Measurements from ENCODE around the gene KCTD5. TPM values are rescaled to one million over a fixed set of nuclear protein-coding genes. Genes with fewer than 3 reads are reported as not detected.

Gene KCTD5
- total RNA-seq, 1 experiment from 2014 or later = 36.7 TPM

- Mint-ChIP-seq H3K4me1 (ENCODE audit: low read depth, unreplicated experiment) (peaks cover 14% of the 10 kb centered on the region), H3K9me3 (ENCODE audit: low read depth, unreplicated experiment) (no peaks in the 10 kb centered on the region), H3K36me3 (ENCODE audit: insufficient read depth, unreplicated experiment) (peaks cover 58% of the 10 kb centered on the region), H3K27me3 (ENCODE audit: unreplicated experiment) (peaks cover 50% of the 10 kb centered on the region), H3K27ac (ENCODE audit: unreplicated experiment) (no peak overlapping the region), H3K4me3 (ENCODE audit: low read depth, unreplicated experiment) (peak overlapping the region; percentile 21)
- BruUV-seq (replicated peaks) = no TSS peak
- DNase-seq = no peak
- TF ChIP-seq CTCF (IDR thresholded peaks at IDR 0.05; ENCODE audit: unreplicated experiment) = no peak
- CTCF ChIA-PET = no interaction called here
- intact Hi-C loops (cut with micrococcal nuclease; ENCODE audit: unreplicated experiment) = no loop called here
Measured at GRCh38 chr16:2711370-2712062, 29.2 kb downstream of the KCTD5 start.

GRCh38 chr16:2712063-2712441 lies 29.7 kb downstream of the KCTD5 start:
- CTCF ChIA-PET = no interaction called here
- intact Hi-C loops (cut with micrococcal nuclease; ENCODE audit: unreplicated experiment) = no loop called here
- peak overlapping the region; percentile 21 for H3K4me3 Mint-ChIP-seq (ENCODE audit: low read depth, unreplicated experiment)
- no peaks in the 10 kb centered on the region for H3K9me3 Mint-ChIP-seq (ENCODE audit: low read depth, unreplicated experiment)
- DNase-seq = no peak
- H3K27me3 Mint-ChIP-seq (ENCODE audit: unreplicated experiment) = peaks cover 55% of the 10 kb centered on the region
- H3K4me1 Mint-ChIP-seq (ENCODE audit: low read depth, unreplicated experiment) = peaks cover 14% of the 10 kb centered on the region
- peak overlapping the region; percentile 38 for H3K27ac Mint-ChIP-seq (ENCODE audit: unreplicated experiment)
- no TSS peak for BruUV-seq (replicated peaks)
- H3K36me3 Mint-ChIP-seq (ENCODE audit: insufficient read depth, unreplicated experiment) = peaks cover 61% of the 10 kb centered on the region
- TF ChIP-seq CTCF (IDR thresholded peaks at IDR 0.05; ENCODE audit: unreplicated experiment) = no peak

GRCh38 chr16:2712546-2712945 lies 30.2 kb downstream of the KCTD5 start:
- Mint-ChIP-seq H3K9me3 (ENCODE audit: low read depth, unreplicated experiment) (no peaks in the 10 kb centered on the region), H3K4me1 (ENCODE audit: low read depth, unreplicated experiment) (peaks cover 14% of the 10 kb centered on the region), H3K36me3 (ENCODE audit: insufficient read depth, unreplicated experiment) (peaks cover 57% of the 10 kb centered on the region), H3K27ac (ENCODE audit: unreplicated experiment) (peak overlapping the region; percentile 38), H3K4me3 (ENCODE audit: low read depth, unreplicated experiment) (no peak overlapping the region), H3K27me3 (ENCODE audit: unreplicated experiment) (peaks cover 56% of the 10 kb centered on the region)
- BruUV-seq (replicated peaks) = no TSS peak
- no peak for TF ChIP-seq CTCF (IDR thresholded peaks at IDR 0.05; ENCODE audit: unreplicated experiment)
- intact Hi-C loops (cut with micrococcal nuclease; ENCODE audit: unreplicated experiment) = no loop called here
- DNase-seq = no peak
- CTCF ChIA-PET = no interaction called here

- no peak for TF ChIP-seq CTCF (IDR thresholded peaks at IDR 0.05; ENCODE audit: unreplicated experiment)
- no TSS peak for BruUV-seq (replicated peaks)
- peaks cover 48% of the 10 kb centered on the region for H3K36me3 Mint-ChIP-seq (ENCODE audit: insufficient read depth, unreplicated experiment)
- H3K9me3 Mint-ChIP-seq (ENCODE audit: low read depth, unreplicated experiment) = no peaks in the 10 kb centered on the region
- CTCF ChIA-PET = interaction anchor here (0.7 kb wide), 1 partner anchor 184 kb away, joined by 4 read pairs; no protein-coding TSS in a partner anchor
- peaks cover 14% of the 10 kb centered on the region for H3K4me1 Mint-ChIP-seq (ENCODE audit: low read depth, unreplicated experiment)
- intact Hi-C loops (cut with micrococcal nuclease; ENCODE audit: unreplicated experiment) = no loop called here
- DNase-seq = no peak
- H3K27me3 Mint-ChIP-seq (ENCODE audit: unreplicated experiment) = peaks cover 56% of the 10 kb centered on the region
- no peak overlapping the region for H3K27ac Mint-ChIP-seq (ENCODE audit: unreplicated experiment)
- H3K4me3 Mint-ChIP-seq (ENCODE audit: low read depth, unreplicated experiment) = no peak overlapping the region
Measured at GRCh38 chr16:2713523-2713922, 31.2 kb downstream of the KCTD5 start.

Measured in Calu3 (cell line).